Brain microvascular endothelial cell (primary cell): Measurements from ENCODE around the gene CWF19L2.

ENCODE experiments used
- DNase-seq: peaks from one replicate; pipeline ENCODE4 v3.0.0-alpha.2; 2020
- H3K27ac ChIP-seq: fragments of 250-450 bp; sonication (Bioruptor Pico); 2 replicates; pipeline ENCODE4 v1.5.1; 2020; ENCODE audit warnings: mild to moderate bottlenecking, moderate library complexity
- H3K27me3 ChIP-seq: fragments of 250-450 bp; sonication (Bioruptor Pico); replicated peaks from 2 replicates; pipeline ENCODE4 v1.5.1; 2020; ENCODE audit warnings: mild to moderate bottlenecking
- H3K36me3 ChIP-seq: fragments of 250-450 bp; sonication (Bioruptor Pico); replicated peaks from 2 replicates; pipeline ENCODE4 v1.5.1; 2020; ENCODE audit warnings: mild to moderate bottlenecking
- H3K4me3 ChIP-seq: 2 replicates; pipeline ENCODE4 v1.5.1; 2011; ENCODE audit warnings: low read depth, mild to moderate bottlenecking, control low read depth, low read length, moderate library complexity
- CTCF ChIP-seq: IDR thresholded peaks from 2 replicates; pipeline ENCODE4 v1.5.1; 2011; ENCODE audit warnings: low read depth, mild to moderate bottlenecking, moderate library complexity, low read length, control low read depth, inconsistent platforms; ENCODE audit errors: missing control alignments
- in situ Hi-C: cut with HindIII; loops from 2 replicates; pipeline ENCODE4 v1.10.0; 2017; ENCODE audit warnings: low sequenced_read_pairs, low pct_ligation_motif_present

The CWF19L2 gene

GRCh38 chr11:107331728-107332127 lies 125.9 kb downstream of the CWF19L2 start:
- TF ChIP-seq CTCF, result no peak
- in situ Hi-C loops, result no loop called here
- Histone ChIP-seq H3K36me3 (no peaks in the 10 kb centered on the region), H3K27ac (no peak overlapping the region), H3K27me3 (no peaks in the 10 kb centered on the region), H3K4me3 (no peak overlapping the region)
- DNase-seq, result no peak

GRCh38 chr11:107329164-107329563 lies 128.5 kb downstream of the CWF19L2 start:
- no peak for TF ChIP-seq CTCF
- in situ Hi-C loops, result no loop called here
- Histone ChIP-seq H3K27me3 (no peaks in the 10 kb centered on the region), H3K27ac (no peak overlapping the region), H3K4me3 (no peak overlapping the region), H3K36me3 (no peaks in the 10 kb centered on the region)
- DNase-seq, result no peak

GRCh38 chr11:107316426-107316825 lies 141.2 kb downstream of the CWF19L2 start:
- Histone ChIP-seq H3K4me3 (no peak overlapping the region), H3K27me3 (no peaks in the 10 kb centered on the region), H3K36me3 (no peaks in the 10 kb centered on the region), H3K27ac (no peak overlapping the region)
- in situ Hi-C loops, result no loop called here
- TF ChIP-seq CTCF, result no peak
- no peak for DNase-seq

GRCh38 chr11:107307991-107308390 lies 149.6 kb downstream of the CWF19L2 start:
- no peak for TF ChIP-seq CTCF
- in situ Hi-C loops, result no loop called here
- H3K27me3 ChIP-seq, result no peaks in the 10 kb centered on the region
- H3K4me3 ChIP-seq, result no peak overlapping the region
- DNase-seq, result no peak
- H3K36me3 ChIP-seq, result no peaks in the 10 kb centered on the region
- no peak overlapping the region for H3K27ac ChIP-seq

GRCh38 chr11:107301878-107302277 lies 155.7 kb downstream of the CWF19L2 start:
- in situ Hi-C loops, result no loop called here
- TF ChIP-seq CTCF, result no peak
- no peak for DNase-seq
- Histone ChIP-seq H3K4me3 (no peak overlapping the region), H3K27ac (no peak overlapping the region), H3K27me3 (no peaks in the 10 kb centered on the region), H3K36me3 (no peaks in the 10 kb centered on the region)

- peak; percentile 5 for DNase-seq
- in situ Hi-C loops, result no loop called here
- no peak for TF ChIP-seq CTCF
- no peak overlapping the region for H3K4me3 ChIP-seq
- no peaks in the 10 kb centered on the region for H3K36me3 ChIP-seq
- H3K27me3 ChIP-seq, result no peaks in the 10 kb centered on the region
- no peak overlapping the region for H3K27ac ChIP-seq
Measured at GRCh38 chr11:107293677-107294344, 163.8 kb downstream of the CWF19L2 start.
